B cell (primary cell): ENCODE measurements around the gene HCK. TPM values are rescaled to one million over a fixed set of nuclear protein-coding genes. Genes with fewer than 3 reads are reported as not detected.

Source experiments
- ATAC-seq: fragments of 200-7000 bp; cut with Tn5 transposase; one replicate; pipeline ENCODE4 v1.10.0; 2021; ENCODE audit warnings: low read depth, mild to moderate bottlenecking, moderate number of reproducible peaks, moderate library complexity
- CTCF ChIA-PET: fragments of 350-600 bp; sonication (Branson Sonifier 250); formaldehyde crosslinking; loops from one replicate; lab custom pipeline; 2021; ENCODE audit warnings: antibody characterized with exemption, inconsistent platforms; lab: Charles Lee
- POLR2A ChIA-PET: fragments of 350-600 bp; sonication (Branson Sonifier 250); formaldehyde crosslinking; loops from one replicate; lab custom pipeline; 2021; ENCODE audit warnings: antibody characterized with exemption; lab: Charles Lee
- DNase-seq: peaks from one replicate; pipeline ENCODE4 v3.0.0; 2013
- H2AFZ ChIP-seq: 2 replicates; pipeline ENCODE4 v1.6.1; 2012; ENCODE audit warnings: mild to moderate bottlenecking, low read depth, low read length; ENCODE audit not compliant: insufficient read depth, poor library complexity, severe bottlenecking
- H3K27ac ChIP-seq, 2 donors: 1 replicate in 1 of 2; 2 replicates in 1 of 2; pipeline ENCODE4 v1.5.1; 2012 to 2013; ENCODE audit warnings: low read length in 2 of 2, mild to moderate bottlenecking in 2 of 2, moderate library complexity in 1 of 2
- H3K27me3 ChIP-seq, 4 experiments: fragments of 200-600 bp in 1 of 4; sonication (generic) in 1 of 4; replicated peaks in 1 of 4; 1 replicate in 2 of 4; 2 replicates in 2 of 4; pipeline versions ENCODE4 v1.6.1 to v1.7.0; 2013 to 2016; ENCODE audit warnings: low read length in 3 of 4, mild to moderate bottlenecking in 2 of 4, mixed read lengths in 1 of 4, moderate library complexity in 1 of 4; ENCODE audit not compliant: insufficient read depth in 4 of 4, control insufficient read depth in 3 of 4; ENCODE audit errors: control extremely low read depth in 1 of 4
- H3K36me3 ChIP-seq, 2 experiments: replicated peaks in 1 of 2; 1 replicate in 1 of 2; 2 replicates in 1 of 2; pipeline versions ENCODE4 v1.6.1 to v1.7.1; 2013; ENCODE audit warnings: low read length in 1 of 2; ENCODE audit not compliant: insufficient read depth in 2 of 2, control insufficient read depth in 1 of 2; ENCODE audit errors: control extremely low read depth in 1 of 2, extremely low read depth in 1 of 2
- H3K4me1 ChIP-seq, 2 donors: fragments of 200-600 bp in 1 of 2; sonication (generic) in 1 of 2; 1 replicate in 1 of 2; 2 replicates in 1 of 2; pipeline versions ENCODE4 v1.5.1 to v1.6.1; 2013 to 2017; ENCODE audit warnings: low read length in 2 of 2; ENCODE audit not compliant: control insufficient read depth in 2 of 2, insufficient read depth in 2 of 2
- H3K4me2 ChIP-seq: replicated peaks from 2 replicates; pipeline ENCODE3; 2012; ENCODE audit warnings: mild to moderate bottlenecking, low read depth, low read length; ENCODE audit not compliant: poor library complexity, severe bottlenecking
- H3K4me3 ChIP-seq, 5 experiments: fragments of 200-600 bp in 1 of 5; sonication (generic) in 1 of 5; 1 replicate in 3 of 5; 2 replicates in 2 of 5; pipeline versions ENCODE4 v1.5.1 to v1.7.0; 2011 to 2016; ENCODE audit warnings: low read length in 4 of 5, mild to moderate bottlenecking in 4 of 5, low read depth in 2 of 5, control low read depth in 1 of 5, moderate library complexity in 1 of 5; ENCODE audit not compliant: insufficient read depth in 1 of 5; ENCODE audit errors: control extremely low read depth in 1 of 5, extremely low read depth in 1 of 5
- H3K79me2 ChIP-seq: fragments of 200-600 bp; sonication (generic); one replicate; pipeline ENCODE4 v1.6.0; 2016; ENCODE audit warnings: low read length; ENCODE audit not compliant: control insufficient read depth, insufficient read depth
- H3K9ac ChIP-seq: fragments of 200-600 bp; sonication (generic); 2 replicates; pipeline ENCODE4 v1.6.1; 2017; ENCODE audit warnings: mild to moderate bottlenecking, low read length, moderate library complexity
- H3K9me3 ChIP-seq, 3 donors: one replicate each; pipeline versions ENCODE4 v1.6.1 to v1.7.1; 2013; ENCODE audit warnings: low read length in 2 of 3; ENCODE audit not compliant: control insufficient read depth in 2 of 3, insufficient read depth in 1 of 3; ENCODE audit errors: control extremely low read depth in 1 of 3
- H4K20me1 ChIP-seq: 2 replicates; pipeline ENCODE4 v1.6.0; 2012; ENCODE audit warnings: mild to moderate bottlenecking, low read length; ENCODE audit not compliant: insufficient read depth, control insufficient read depth, poor library complexity, severe bottlenecking
- H3K27ac Mint-ChIP-seq: one replicate; pipeline ENCODE4 v1.8.0; 2021; ENCODE audit warnings: mixed read lengths
- H3K27me3 Mint-ChIP-seq: one replicate; pipeline ENCODE4 v1.8.0; 2021; ENCODE audit warnings: mixed read lengths
- H3K4me1 Mint-ChIP-seq: one replicate; pipeline ENCODE4 v1.8.0; 2021; ENCODE audit warnings: mixed read lengths
- H3K4me3 Mint-ChIP-seq: one replicate; pipeline ENCODE4 v1.8.0; 2021; ENCODE audit warnings: mixed read lengths
- H3K9me3 Mint-ChIP-seq: one replicate; pipeline ENCODE4 v1.8.0; 2022; ENCODE audit warnings: mixed read lengths; ENCODE audit not compliant: insufficient read depth
- EZH2 ChIP-seq: IDR thresholded peaks from 2 replicates; pipeline ENCODE4 v1.6.1; 2012; ENCODE audit warnings: borderline replicate concordance, low read depth, mild to moderate bottlenecking, moderate library complexity, low read length; ENCODE audit not compliant: insufficient read depth, poor library complexity, severe bottlenecking
- WGBS: methylation state at CpG from one replicate; pipeline ENCODE4 v1.1.5; 2013; ENCODE audit warnings: missing lambda C conversion rate; ENCODE audit not compliant: insufficient coverage; 5-methylcytosine and 5-hydroxymethylcytosine counted together
- intact Hi-C: fragments of 100-400 bp; cut with micrococcal nuclease; formaldehyde crosslinking; loops from one replicate; pipeline ENCODE4 v1.10.0; 2022
- polyA plus RNA-seq: library from polyadenylated mRNA; depleted of rRNA; stranded (reverse); fragments of >200 nt; gene quantifications from 2 replicates; pipeline ENCODE4 v1.2.3, GENCODE V29; 2012
- total RNA-seq, 2 donors: library from RNA; stranded (reverse); fragments of 120-200 nt in 1 of 2; gene quantifications; 1 replicate in 1 of 2; 2 replicates in 1 of 2; pipeline versions ENCODE4 v1.2.3 to v1.2.4, GENCODE V29; 2013 to 2022
- TF ChIP-seq, protein P1 (sequence below): fragments of 200-600 bp; IDR thresholded peaks from one replicate; pipeline ENCODE4 v1.8.0; 2022; ENCODE audit warnings: antibody characterized with exemption, mild to moderate bottlenecking

The HCK gene
- total and polyA plus RNA-seq, 2 donors (not counting 1 experiment from before 2014, with no cell fraction given), result 33.3 to 48.6 TPM

DNA sequence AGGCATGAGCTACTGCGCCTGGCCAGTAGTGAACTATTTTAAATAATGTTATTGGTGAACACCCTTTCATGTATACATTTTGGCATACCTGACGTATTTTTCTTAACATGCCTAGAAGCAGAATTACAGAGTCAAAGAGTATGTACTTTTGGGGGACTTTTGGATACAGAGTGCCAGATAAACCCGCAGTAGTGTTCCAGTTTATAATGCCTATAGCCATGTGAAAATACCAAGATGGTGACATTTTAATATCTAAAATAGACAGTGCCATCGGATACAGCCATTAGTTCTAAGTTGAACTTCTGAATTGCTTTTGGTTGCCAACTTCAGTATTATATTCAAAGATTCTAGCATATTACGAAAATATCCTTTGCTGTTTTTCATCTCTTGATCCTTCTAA, 77.8 kb downstream of the HCK start:
- no peak overlapping the region for H3K9ac ChIP-seq
- H3K4me2 ChIP-seq, result no peak overlapping the region
- Mint-ChIP-seq H3K27ac (no peak overlapping the region), H3K4me3 (no peak overlapping the region), H3K9me3 (no peaks in the 10 kb centered on the region), H3K4me1 (peaks cover 22% of the 10 kb centered on the region), H3K27me3 (no peaks in the 10 kb centered on the region)
- H3K9me3 ChIP-seq, result no peaks in the 10 kb centered on the region
- ChIA-PET POLR2A (no interaction called here), CTCF (no interaction called here)
- H3K79me2 ChIP-seq, result peaks cover 86% of the 10 kb centered on the region
- no peak overlapping the region for H2AFZ ChIP-seq
- intact Hi-C loops, result no loop called here
- H4K20me1 ChIP-seq, result peaks cover 64% of the 10 kb centered on the region
- no peak for ATAC-seq
- no peaks in the 10 kb centered on the region for H3K4me1 ChIP-seq
- H3K4me3 ChIP-seq, result no peak overlapping the region
- peaks cover 0 to 12% of the 10 kb centered on the region in 2 experiments for H3K36me3 ChIP-seq
- no peak for DNase-seq
- no peak overlapping the region for H3K27ac ChIP-seq
- TF ChIP-seq, protein P1, sequence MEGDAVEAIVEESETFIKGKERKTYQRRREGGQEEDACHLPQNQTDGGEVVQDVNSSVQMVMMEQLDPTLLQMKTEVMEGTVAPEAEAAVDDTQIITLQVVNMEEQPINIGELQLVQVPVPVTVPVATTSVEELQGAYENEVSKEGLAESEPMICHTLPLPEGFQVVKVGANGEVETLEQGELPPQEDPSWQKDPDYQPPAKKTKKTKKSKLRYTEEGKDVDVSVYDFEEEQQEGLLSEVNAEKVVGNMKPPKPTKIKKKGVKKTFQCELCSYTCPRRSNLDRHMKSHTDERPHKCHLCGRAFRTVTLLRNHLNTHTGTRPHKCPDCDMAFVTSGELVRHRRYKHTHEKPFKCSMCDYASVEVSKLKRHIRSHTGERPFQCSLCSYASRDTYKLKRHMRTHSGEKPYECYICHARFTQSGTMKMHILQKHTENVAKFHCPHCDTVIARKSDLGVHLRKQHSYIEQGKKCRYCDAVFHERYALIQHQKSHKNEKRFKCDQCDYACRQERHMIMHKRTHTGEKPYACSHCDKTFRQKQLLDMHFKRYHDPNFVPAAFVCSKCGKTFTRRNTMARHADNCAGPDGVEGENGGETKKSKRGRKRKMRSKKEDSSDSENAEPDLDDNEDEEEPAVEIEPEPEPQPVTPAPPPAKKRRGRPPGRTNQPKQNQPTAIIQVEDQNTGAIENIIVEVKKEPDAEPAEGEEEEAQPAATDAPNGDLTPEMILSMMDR, result no peak
- no peak for TF ChIP-seq EZH2
- no CpG with 5 or more reads among the region's 5 CpGs for WGBS
- no peaks in the 10 kb centered on the region for H3K27me3 ChIP-seq

DNA sequence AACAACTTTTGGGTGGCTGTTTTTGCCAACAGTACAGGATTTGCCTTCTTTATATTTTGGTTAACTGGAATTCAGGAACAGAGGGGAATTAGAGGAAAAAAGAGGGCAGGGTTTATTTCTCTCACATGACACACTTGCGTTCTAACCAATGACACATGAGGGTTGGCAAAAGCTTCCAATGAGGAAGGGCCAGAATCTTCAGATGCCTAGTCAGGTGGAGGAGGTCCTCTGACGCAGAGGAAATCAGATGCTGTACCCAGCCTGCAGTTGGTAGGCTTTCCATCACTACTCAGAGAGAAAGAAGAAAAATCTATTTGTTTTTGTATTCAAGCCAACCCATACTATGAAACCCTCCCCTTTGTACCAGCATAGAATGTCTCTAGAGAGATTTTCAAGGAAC, 78.3 kb downstream of the HCK start:
- Histone ChIP-seq H3K4me2 (no peak overlapping the region), H3K27ac (no peak overlapping the region), H3K36me3 (peaks cover 0 to 12% of the 10 kb centered on the region in 2 experiments), H3K4me1 (no peaks in the 10 kb centered on the region), H2AFZ (no peak overlapping the region), H4K20me1 (peaks cover 61% of the 10 kb centered on the region), H3K9ac (no peak overlapping the region), H3K27me3 (no peaks in the 10 kb centered on the region), H3K9me3 (no peaks in the 10 kb centered on the region), H3K79me2 (peaks cover 81% of the 10 kb centered on the region), H3K4me3 (no peak overlapping the region)
- no peaks in the 10 kb centered on the region for H3K9me3 Mint-ChIP-seq
- intact Hi-C loops, result no loop called here
- no peak overlapping the region for H3K4me3 Mint-ChIP-seq
- TF ChIP-seq EZH2, result no peak
- TF ChIP-seq, protein P1, result no peak
- no peak overlapping the region for H3K27ac Mint-ChIP-seq
- no CpG with 5 or more reads among the region's 2 CpGs for whole genome bisulfite sequencing
- ChIA-PET CTCF (no interaction called here), POLR2A (no interaction called here)
- DNase-seq, result no peak
- H3K4me1 Mint-ChIP-seq, result peaks cover 18% of the 10 kb centered on the region
- H3K27me3 Mint-ChIP-seq, result no peaks in the 10 kb centered on the region
- no peak for ATAC-seq
